Fibroblast of skin of right biceps (primary cell): Measurements from ENCODE around the gene PBX1.

Experiments used
- DNase-seq: peaks from one replicate; pipeline ENCODE4 v3.0.0-alpha.2; 2013

Gene PBX1

GRCh38 chr1:164564378-164564777 lies 5.4 kb downstream of the PBX1 start:
- no peak for DNase-seq

- DNase-seq: no peak
Observed at GRCh38 chr1:164565357-164565756, 6.4 kb downstream of the PBX1 start.

GRCh38 chr1:164567774-164568173 lies 8.8 kb downstream of the PBX1 start:
- no peak for DNase-seq

DNA sequence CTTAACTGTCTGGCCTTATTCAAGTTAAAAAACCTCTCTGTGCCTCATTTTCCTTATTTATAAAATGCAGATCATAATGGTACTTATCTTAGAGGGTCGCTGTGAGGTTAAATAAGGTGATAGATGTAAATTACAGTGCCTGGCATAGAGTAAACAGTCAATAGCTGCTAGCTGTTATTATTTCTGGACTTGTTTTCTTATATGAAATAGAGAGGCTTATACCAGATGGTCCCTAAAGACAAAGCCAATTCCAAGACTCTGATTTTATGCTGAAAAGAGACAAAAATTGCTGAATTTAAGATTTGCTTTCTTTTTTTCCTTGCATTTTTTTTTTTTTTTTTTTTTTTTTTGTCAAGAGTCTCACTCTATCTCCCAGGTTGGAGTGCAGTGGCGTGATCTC lies 10.3 kb downstream of the PBX1 start:
- DNase-seq: no peak

DNA sequence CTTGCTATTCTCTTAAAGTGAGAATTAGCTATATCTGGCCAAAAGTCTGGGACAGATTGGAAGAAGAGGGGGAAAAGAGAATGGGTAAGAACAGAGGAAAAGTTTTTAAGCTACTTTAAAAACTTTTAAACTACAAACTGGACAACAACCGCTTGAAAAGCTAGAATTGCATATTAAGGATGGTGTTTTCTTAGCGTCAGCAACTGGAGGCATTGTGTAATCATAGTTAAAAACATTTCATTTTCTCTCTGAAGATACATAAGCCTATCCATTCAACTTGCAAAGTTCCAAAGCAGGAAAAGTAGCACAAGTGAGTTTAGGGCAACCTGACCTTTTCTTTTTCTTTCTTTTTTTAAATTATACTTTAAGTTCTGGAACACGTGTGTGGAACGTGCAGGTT lies 10.9 kb downstream of the PBX1 start:
- no peak for DNase-seq

- no peak for DNase-seq
Observed at GRCh38 chr1:164571333-164571732, 12.3 kb downstream of the PBX1 start.

- no peak for DNase-seq
Observed at GRCh38 chr1:164575356-164575886, 16.4 kb downstream of the PBX1 start.

- peak; percentile 82 for DNase-seq
Observed at GRCh38 chr1:164576291-164577271, 17.6 kb downstream of the PBX1 start.

DNA sequence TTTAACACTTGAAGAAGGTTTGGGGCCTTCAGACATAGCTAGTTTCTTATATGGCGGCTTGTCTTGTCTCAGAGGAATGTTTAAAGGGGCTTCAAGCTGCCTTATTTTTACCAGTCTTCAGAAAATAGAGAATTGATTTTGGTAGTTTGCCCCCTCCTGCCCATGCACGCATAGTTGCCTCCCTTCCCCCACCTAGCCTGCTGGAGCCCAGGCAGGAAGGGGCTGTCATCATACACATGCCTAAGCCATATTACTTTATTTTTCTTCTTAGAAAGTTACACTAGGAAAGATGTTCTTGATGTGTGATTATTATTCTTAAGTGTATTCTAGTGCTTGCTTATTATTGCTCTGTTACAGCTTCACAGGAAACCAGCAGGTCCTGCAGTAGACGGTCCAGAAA lies 18.3 kb downstream of the PBX1 start:
- no peak for DNase-seq

DNA sequence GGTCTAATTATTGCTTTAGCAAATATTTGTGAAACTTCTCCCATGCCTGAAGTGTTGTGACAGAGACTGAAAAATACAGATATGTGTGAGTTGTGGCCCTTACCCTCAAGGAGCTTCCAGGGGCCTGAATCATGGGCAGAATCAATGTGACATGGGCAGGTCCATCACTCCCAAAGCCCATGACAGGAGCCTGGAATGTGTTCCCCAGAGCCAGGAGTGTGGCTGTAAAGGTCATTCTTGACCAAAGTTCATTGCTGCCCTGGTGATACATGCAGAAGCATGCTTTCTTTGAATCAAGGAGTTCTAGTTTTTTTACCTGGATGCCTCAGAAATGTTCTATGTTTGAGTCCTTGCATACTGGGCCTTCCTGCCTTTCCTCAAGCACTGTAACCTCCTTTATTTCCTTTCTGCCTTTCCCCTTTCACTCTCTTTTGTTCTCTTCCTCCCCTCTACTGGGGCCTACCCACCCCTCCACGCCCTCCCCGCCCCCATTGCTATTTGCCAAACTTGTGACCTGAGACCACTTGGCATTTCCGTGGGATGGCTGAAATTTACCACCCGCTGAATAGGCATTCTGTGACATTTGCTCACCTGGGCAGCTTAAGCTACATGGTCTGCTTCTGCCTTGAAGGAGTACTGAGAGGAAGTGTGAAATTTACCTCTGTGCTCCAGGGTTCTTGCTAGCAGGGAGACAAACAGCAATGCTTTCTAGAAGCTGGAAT lies 19.7 kb downstream of the PBX1 start:
- DNase-seq: no peak

DNA sequence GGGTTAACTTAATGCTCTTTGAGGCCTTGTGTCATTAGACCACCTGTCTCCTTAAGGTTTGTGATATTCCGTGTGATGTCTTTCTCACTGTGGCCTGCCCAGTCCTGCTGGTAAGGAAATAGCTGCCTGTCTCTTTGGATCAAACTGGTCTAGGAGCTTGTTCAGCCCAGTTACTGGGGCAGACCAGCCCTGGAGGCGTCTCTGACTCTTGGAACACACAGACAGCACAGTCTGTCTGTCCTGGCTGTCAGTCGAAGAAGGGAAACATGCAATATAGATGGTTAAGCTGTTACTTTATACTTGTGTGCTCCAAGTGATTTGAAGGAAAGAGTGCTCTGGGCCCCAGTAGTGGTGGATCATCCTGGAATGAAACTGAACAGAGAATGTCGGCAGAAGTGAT lies 20.4 kb downstream of the PBX1 start:
- no peak for DNase-seq

DNA sequence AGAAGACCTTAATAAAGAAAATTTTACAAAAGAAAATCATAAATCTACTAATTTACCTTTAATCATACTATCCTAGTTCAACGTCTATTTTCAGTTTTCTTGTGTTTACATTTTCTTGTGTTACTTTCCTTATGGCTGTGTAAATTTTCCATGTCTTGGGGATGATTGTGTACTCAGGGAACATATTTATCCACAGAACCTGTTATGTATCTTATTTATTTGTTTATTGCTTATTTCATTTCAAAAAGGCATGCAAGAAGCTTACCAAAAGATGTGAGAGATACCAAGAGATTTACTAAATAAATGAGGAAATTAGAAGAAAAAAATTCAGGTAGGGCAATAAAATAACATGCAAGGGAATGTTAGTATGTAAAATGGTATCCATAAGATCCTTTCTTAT lies 22.8 kb downstream of the PBX1 start:
- no peak for DNase-seq

- DNase-seq: no peak
Observed at GRCh38 chr1:164583196-164583595, 24.2 kb downstream of the PBX1 start.

DNA sequence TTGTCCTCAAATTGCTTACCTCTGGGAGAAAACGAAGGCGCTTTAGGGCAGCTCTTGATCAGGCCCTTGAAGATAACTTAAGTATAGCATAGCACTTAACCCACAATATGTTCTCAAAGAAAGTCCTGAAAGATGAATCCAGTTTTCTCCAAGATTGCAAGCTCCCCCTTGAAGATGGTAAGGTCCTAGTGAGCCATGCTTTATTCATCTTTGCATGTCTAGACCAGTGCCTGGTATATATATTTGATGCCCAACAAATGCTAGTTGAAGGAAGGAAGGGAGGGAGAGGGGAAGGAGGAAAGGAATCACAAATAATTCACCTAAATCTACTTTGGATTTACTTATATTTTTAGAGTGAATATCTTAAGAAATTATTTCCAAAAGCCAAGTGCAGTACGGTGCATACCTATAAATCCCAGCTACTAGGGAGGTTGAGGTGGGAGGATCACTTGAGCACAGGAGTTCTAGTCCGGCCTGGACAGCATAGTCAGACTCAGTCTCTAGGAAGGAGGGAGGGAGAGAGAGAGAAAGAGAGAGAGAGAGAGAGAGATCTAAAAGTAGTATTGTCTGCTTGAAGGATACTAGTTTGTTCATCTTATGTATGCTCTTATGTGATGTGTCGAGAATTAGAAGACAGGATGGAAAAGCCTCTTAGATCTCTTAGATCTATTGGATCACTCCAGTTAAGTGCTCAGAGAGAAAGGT lies 25.0 kb downstream of the PBX1 start:
- DNase-seq: no peak

DNA sequence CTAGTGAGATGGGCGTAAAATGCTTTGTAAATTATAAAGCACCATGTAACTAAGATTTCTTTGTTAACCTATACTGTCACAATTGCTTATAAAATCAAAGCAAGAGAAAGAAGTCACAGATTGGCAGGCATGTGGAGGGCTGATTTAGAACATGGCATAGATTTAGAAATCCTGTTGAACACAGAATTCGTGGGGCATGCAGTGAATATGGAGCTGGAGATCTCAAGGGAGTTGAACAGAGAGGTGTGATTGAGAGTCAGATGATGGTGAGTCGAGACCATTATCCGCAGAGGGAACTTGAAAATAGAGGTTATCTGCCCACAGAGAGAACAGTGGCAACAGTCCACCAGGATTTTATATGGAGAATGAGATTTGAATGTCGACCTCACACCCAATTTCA lies 27.6 kb downstream of the PBX1 start:
- DNase-seq: no peak

DNA sequence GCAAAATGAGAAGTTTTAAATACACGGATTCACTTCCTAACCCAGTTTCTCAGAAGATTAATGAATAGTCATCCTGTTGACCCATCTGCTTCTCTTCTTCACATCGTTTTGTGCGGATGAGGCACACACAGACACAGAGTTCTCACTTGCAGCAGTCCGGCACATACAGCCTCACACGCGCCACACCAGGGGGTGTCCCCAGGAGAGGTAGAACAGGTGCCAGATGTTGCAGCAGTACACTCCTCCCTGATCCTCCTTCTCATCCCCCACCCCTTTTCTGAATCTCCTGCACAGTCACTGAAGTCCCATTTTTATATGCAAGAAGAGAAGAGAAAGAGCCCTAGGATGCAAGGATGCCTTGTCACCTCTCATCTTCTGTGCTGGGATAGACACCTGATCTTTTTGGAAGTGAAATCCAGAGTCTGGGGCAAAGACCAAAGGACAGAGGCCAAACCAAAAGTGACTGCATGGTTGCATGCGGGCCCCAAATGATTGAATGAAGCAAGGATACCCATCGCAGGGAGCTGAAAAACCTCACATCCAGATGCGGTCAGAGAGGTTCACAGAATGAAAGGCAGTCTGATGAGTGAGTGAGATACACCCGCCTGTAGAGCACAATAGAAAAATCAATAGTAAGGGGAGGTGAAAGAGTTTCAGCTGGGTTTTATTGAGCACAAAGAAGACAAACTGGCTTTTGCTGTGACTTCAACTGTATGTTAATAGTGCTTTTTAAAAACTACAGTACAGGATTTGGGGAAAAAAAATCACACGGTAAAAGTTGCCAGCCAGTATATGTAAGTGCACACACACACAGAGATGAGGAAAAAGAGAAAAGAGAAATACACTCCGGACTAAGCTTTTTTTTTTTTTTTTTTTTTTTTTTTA lies 28.9 kb downstream of the PBX1 start:
- no peak for DNase-seq

DNA sequence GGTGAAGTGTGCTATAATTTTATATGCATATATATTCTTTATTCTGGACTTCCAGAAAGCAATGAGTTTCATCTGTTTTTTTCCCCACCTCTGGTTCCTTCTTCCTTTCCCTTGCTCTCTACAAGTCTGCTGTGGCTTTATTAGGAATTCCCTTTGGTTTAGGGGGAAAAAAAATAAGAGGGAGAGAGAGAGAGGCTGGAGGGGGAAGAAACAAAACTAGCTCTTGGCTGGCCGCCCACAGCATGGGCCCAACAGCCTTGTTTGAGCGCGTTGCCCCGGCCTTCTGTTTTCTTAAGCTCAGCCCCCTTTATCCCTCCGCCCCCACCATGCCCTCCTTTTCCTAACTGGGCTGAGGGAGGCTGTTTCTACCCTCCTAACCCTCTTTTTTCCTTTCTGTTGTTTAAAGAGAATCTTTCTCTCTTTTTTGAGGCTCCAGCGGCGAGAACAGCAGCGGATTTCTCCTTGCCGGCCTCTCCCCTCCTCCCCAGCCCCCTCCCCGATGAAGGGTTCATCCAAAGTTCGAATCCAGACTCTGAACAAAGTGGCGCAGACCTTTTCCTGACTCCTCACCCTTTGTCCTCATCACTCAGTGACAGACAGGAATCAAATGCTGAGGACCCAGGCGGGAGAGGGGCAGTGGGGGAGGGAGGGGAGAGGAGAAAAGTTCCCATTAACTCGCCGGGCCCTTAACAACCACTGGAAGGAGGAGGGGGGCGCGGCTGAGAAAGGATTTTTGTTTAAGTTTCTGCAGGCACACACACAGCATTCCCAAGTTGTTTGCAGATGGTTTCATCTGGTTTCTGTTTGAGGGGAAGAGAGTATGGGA lies 29.7 kb downstream of the PBX1 start:
- peak; percentile 93 for DNase-seq

DNA sequence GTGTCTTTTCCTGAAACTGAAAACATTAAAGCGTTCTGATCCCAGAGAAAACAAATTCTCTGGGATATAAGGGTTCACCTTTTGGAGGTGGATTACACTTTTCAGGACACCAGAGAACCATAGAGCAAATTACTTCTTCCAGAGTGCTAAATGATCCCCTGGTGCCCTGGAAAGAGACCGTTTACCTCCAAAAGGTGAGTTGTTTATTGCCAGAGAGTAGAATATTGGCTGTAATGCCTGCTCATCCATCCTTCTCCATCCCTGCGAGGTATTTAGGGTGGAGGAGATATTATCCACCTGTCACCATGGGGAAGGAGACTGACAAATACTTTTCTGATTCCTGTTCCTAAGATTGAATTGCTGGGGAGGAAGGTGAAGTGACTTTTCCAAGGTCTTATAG lies 30.4 kb downstream of the PBX1 start:
- no peak for DNase-seq

GRCh38 chr1:164589961-164590507 lies 31.1 kb downstream of the PBX1 start:
- no peak for DNase-seq

- no peak for DNase-seq
Observed at GRCh38 chr1:164590592-164590991, 31.6 kb downstream of the PBX1 start.

GRCh38 chr1:164591858-164592257 lies 32.9 kb downstream of the PBX1 start:
- peak; percentile 94 for DNase-seq
